Activated gamma-delta T cell treated with anti-CD3 and anti-CD28 coated beads, Interleukin-2, amount 50 U/mL, for 16 hours (primary cell): ENCODE measurements around the gene ATXN1.
A peak's percentile ranks its signal among the peaks of the same experiment; 100 is the strongest.

Experiments used
- DNase-seq: peaks from one replicate; pipeline ENCODE4 v3.0.0-alpha.2; 2020; ENCODE audit warnings: low read depth

ATXN1 gene

GRCh38 chr6:16673011-16673797, 88.1 kb downstream of the ATXN1 start:
- DNase-seq, result no peak

DNA sequence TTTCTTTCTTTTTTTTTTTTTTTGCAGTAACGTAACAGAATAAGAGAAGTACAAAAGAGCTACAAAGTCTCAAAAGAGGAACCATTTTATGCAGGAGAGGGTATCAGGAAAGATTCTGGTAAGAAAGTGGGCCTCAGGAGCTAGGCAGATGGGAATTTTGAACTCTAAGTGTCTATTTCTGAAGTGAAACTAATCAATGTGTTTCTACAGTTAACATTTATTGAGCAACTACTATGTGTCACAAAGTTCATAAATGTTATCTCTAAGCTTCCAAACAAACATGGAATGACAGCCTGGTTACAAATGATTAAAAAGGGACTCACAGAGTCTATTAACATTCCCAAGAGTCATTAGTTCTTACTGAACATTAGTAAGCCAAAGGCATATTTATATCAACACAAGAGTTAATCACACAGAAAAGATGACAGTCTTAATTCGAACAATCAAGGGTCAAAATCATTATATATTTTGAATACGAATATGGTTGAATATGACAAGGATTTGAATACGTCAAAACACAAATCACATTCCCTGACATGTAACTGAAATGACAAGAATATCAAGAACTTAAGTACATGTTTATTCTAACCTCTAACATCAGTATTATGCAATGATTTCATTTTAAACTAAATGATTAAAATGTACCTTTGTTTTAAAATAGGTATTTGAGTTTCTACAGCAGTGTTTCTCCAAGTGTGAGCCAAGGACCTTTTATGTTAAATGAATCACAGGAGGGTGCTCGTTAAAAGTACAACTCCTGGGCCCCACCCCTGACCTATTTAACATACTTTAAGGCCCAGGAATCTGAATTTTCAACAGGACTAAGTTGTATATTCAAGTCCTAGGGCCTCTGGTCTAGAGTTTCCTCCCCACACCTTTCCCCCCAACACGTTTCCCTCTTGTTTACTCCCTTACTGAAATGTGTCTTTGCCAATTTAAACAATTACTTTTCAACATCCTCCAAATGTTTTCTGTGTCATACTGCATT, 89.7 kb downstream of the ATXN1 start:
- no peak for DNase-seq

DNA sequence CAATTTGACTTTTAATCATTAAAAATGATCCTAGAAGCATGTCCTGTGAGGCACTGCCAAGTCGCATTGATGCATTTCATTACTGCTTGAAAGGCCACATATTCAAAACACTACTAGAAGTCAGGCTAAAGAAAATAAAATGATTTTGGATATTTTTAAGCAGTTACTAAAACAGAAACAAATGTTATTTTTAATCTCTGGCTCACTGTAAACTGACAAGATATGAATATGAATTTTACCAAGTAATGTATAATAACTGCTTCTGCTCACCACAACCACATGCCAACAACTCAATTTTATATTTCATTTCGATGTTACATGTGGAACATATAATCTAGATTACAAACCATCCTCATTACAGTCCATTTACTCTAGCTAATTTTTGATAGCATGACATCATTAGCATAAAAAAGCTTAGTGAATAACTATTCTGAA, 90.6 kb downstream of the ATXN1 start:
- DNase-seq, result no peak

- no peak for DNase-seq
Measured at GRCh38 chr6:16670183-16670582, 91.1 kb downstream of the ATXN1 start.

DNA sequence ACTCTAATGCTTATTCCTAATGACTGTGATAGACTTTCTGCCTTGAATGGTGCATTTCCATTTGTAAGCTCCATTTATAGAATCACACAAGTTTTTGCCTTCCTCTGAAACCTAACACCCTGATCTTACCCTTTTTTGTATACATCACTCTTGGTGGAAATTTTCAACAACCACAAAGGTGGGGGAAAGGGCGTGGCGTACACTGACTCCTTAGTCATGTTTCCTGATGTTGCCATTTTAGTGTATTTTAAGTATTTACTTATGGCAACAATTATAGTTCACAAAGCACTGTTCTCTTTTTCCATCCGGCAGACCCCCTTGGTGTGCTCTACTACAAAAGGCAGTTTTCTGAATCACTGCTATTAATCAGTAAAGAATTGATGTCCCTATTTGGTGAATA, 92.0 kb downstream of the ATXN1 start:
- peak; percentile 50 for DNase-seq

DNA sequence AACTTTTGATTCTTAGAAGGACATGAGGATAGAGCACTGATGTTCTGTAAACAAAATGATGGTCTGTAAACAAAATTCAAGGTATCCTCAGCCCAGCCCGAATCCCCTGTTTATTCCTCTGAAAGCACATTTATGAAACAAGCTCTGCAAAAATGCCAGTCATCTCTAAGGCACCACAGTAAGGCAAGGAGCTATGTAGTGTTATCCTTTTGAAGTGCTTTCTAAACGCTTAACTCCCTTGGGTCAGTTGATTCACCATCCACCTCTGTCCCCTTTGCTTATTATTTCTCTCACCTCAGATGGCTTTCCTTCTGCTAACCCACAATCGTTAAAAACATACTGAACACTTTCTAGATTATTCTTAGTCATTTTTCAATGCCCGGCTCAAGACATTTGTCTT, 93.8 kb downstream of the ATXN1 start:
- no peak for DNase-seq

GRCh38 chr6:16665992-16666391, 95.3 kb downstream of the ATXN1 start:
- no peak for DNase-seq

DNA sequence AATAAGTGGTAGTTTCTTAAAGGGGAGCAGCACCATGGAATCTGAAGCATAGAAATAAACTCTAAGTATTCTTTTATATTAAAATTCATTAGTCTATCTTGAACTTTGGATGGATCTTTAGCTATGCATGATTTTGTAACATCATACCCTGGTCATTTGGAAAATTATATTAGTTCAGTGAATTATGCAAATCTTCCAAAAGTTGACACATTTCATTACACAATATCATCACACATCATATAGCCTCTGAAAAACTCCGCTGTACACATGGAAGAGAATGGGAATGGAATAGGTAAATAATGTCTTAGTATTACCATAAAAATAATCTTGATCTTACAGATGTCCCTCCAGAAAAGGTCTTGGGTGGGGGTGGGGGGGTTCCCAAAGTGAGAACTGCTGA, 96.1 kb downstream of the ATXN1 start:
- no peak for DNase-seq

GRCh38 chr6:16663901-16664300, 97.4 kb downstream of the ATXN1 start:
- no peak for DNase-seq

DNA sequence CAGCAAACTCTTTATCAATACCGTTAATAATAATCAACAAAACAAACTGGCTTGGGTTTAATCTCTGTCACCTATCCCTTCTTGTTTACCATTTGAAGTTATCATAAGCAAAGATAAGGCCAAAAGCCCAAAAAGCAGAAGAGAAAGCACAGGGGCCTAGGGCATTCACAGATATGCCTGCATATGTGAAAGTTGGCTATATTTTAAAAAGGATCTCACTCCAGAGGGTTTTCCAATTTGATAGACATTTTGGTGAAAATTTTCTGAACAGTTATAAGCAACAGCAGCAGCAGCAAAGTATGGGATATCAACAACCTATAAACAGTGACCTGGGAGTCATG, 101.1 kb downstream of the ATXN1 start:
- no peak for DNase-seq

DNA sequence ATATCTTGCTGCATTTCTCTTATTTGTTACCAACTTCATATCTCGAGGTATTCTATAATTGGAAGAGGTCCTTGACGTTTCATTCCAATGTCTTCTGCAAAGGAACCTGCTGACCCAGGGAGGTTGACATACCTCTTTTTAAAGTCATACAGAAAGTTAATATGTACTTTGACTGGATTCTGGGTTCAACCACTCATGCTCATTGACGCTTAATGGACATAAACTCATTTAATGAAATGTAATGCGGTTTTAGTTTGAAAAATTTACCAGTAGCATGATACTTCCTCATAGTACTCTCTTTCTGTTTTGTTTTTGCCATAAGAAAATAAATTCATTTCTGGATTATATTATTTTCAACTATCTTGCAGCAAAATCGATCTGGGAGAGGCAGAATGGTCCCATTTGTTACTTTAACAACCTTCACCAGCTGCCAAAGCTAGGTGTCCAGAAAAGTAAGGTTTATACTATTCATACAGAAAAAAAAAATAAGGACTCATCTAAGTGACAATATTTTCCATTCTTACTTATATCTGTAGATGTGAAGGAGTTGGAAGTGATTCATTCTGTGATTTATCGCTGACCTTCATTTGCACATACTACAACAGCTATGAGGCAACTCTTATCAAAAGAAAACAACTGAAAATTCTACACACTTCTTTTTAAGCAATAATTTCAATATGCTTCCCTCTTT, 101.6 kb downstream of the ATXN1 start:
- DNase-seq, result no peak

DNA sequence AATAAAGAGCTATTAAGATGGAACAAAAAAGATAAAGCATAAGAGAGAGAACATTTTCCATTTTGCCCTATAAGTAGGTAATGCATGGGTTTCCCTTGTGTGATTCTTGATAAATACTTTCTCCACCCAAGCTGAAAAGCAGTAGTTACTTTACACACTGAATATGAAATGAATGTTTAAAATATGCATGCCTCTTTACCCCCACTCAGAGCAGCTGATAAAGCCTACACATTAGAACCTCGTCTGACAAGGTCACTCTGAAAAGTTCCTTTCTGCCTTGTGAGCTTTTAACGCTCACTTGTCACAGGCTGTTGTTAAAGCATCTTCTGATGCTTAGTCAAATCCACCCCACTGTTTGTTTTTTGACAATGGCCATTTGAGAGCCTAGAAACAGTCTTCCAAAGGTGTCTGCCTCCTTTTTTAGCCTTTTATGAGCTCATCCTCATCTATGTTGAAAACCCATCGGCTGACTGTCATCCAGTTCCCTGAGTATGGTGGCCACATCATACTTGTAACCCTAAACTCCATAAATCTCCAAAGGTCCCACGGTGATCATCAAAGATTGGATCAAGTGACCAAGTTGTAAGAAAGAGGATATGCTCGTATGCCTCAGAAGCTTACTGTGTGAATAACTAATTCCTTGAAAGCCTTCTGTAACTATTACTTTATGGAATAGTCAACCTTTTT, 102.8 kb downstream of the ATXN1 start:
- no peak for DNase-seq

DNA sequence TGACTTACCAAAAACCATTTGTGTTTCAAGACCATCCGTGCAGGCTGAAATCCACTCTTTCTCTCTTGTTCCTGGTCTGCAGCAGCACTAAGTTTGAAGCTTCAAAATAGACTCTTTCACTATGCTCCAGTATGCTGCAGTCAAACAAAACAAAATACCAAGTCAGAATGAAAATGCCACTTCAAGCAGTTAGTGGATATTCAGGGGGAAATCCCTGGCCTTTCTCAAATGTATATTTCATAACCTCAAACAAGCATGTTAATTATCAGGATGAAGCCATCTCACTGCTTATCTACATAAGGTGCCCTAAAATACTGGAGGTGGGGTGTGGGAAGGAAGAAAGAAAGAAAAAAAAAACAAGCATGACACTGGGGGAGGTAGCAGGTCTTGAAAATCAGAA, 103.5 kb downstream of the ATXN1 start:
- no peak for DNase-seq

GRCh38 chr6:16656451-16656850, 104.8 kb downstream of the ATXN1 start:
- DNase-seq, result no peak

DNA sequence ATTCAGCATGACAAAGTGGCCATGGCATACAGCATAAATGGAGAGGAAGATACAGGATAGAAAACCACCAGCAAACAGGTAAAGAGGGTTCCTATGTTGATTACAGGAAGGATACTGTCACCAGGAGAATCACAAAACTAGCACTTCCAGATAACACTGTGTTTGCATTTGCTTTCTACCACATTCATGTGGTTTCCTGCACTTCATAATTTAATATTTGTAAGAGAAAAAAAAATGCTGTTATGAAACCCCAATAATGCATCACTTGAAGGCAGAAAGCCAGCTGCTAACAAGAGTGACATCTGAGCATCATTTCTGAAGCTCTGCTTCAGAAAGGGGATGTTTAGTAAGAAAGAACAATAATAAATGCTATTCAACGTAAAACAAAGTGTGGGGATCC, 106.6 kb downstream of the ATXN1 start:
- no peak for DNase-seq

DNA sequence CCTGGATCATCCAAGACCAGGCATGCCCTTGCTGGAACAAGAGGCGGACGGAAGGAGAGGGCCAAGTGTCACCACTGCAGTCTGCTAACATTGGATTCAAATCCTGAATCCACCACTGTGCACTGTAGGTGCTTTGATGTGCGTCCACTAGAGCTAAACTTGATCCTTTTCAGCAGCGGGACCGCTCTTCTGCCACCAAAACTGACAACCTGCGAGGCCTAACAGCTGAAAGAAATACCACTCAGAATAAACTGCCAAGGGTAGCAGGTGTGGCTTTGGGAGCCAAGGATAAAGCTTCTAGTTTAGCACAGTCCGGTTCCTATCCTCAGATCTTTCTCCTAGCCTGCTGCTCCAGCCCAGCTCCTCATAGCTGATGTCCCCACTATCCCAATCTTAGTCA, 108.0 kb downstream of the ATXN1 start:
- no peak for DNase-seq

DNA sequence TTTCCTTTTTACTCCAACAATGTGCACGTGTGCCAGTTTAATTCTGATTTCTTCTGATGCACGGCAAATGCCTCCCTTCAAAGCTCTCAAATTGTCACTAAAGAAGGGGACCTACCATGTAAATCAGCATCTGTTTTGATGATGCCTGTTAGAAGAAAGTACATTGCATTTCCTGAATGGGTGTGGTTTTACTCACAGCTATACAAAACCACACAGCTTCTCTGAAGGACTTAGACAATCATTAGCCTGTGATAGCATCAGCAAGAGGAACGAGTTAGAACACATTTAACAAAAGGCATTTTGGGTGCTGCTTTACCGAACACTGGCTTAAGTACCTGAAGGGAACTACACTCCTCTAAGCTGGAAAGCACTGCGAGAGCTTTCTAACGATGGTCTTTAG, 109.4 kb downstream of the ATXN1 start:
- DNase-seq, result no peak

- no peak for DNase-seq
Measured at GRCh38 chr6:16649890-16650289, 111.4 kb downstream of the ATXN1 start.

GRCh38 chr6:16649241-16649640, 112.0 kb downstream of the ATXN1 start:
- DNase-seq, result no peak

- no peak for DNase-seq
Measured at GRCh38 chr6:16648003-16648402, 113.3 kb downstream of the ATXN1 start.

DNA sequence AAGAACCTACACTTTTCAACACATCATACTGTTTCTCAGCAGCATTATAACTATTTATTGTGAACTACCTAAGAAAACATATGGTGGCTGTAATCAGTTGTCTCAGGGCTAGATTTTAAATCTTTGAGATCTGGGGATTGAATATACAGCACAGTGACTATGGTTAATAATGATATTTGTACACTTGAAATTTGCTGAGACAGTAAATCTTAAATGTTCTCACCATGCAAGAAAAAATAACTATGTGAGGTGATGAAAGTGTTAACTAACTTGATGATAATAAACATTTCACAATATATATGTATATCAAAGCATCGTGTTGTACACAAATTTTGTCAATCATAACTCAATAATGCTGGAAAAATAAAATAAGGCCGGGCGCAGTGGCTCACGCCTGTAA, 113.8 kb downstream of the ATXN1 start:
- DNase-seq, result no peak
